Stimulated activated CD4-positive, alpha-beta T cell treated with anti-CD3 and anti-CD28 coated beads, Interleukin-4, amount 100 ng/mL, for 48 hours (primary cell): Measurements from ENCODE around the gene VIPAS39.

Experiments
- DNase-seq, 2 donors: peaks; one replicate each; pipeline ENCODE4 v3.0.0-alpha.2; 2020; ENCODE audit warnings: low read depth in 2 of 2

Gene VIPAS39

GRCh38 chr14:77457522-77458248 lies at the start of gene VIPAS39, which contains the start of gene AHSA1:
Gene VIPAS39 (minus strand): TSS chr14:77457601. CDS start chr14:77454102, 3,499 bp downstream.
Gene AHSA1 (plus strand): TSS chr14:77458093. CDS start chr14:77458190, 97 bp downstream.
- DNase-seq, result peak; percentile 82 to 91

- DNase-seq, result no peak
Observed at GRCh38 chr14:77505031-77505430, 47.6 kb upstream of the VIPAS39 start.

GRCh38 chr14:77503138-77503537 lies 45.7 kb upstream of the VIPAS39 start:
- DNase-seq, result no peak

GRCh38 chr14:77502109-77502782 lies 44.8 kb upstream of the VIPAS39 start:
- no peak for DNase-seq

- DNase-seq, result no peak
Observed at GRCh38 chr14:77498984-77499527, 41.7 kb upstream of the VIPAS39 start.

- DNase-seq, result peak; percentile 27 to 36
Observed at GRCh38 chr14:77498120-77498979, 40.9 kb upstream of the VIPAS39 start, which contains the start of gene ISM2. Gene ISM2 (minus strand): TSS chr14:77498816. CDS start chr14:77498793, 23 bp downstream.

GRCh38 chr14:77495334-77495733 lies 37.9 kb upstream of the VIPAS39 start:
- no peak for DNase-seq

- DNase-seq, result no peak
Observed at GRCh38 chr14:77491056-77491455, 33.7 kb upstream of the VIPAS39 start.

GRCh38 chr14:77490347-77490986 lies 33.1 kb upstream of the VIPAS39 start:
- no peak for DNase-seq

GRCh38 chr14:77489041-77489440 lies 31.6 kb upstream of the VIPAS39 start:
- DNase-seq, result no peak

GRCh38 chr14:77488558-77488957 lies 31.2 kb upstream of the VIPAS39 start:
- DNase-seq, result no peak

- no peak for DNase-seq
Observed at GRCh38 chr14:77485901-77486678, 28.7 kb upstream of the VIPAS39 start.

- no peak for DNase-seq
Observed at GRCh38 chr14:77485256-77485655, 27.9 kb upstream of the VIPAS39 start.

GRCh38 chr14:77482422-77482821 lies 25.0 kb upstream of the VIPAS39 start:
- no peak for DNase-seq

GRCh38 chr14:77478796-77479195 lies 21.4 kb upstream of the VIPAS39 start:
- no peak for DNase-seq

GRCh38 chr14:77478029-77478428 lies 20.6 kb upstream of the VIPAS39 start:
- DNase-seq, result no peak

- DNase-seq, result no peak
Observed at GRCh38 chr14:77475432-77476115, 18.2 kb upstream of the VIPAS39 start.

GRCh38 chr14:77474479-77475177 lies 17.2 kb upstream of the VIPAS39 start:
- no peak for DNase-seq

- DNase-seq, result no peak
Observed at GRCh38 chr14:77473921-77474320, 16.5 kb upstream of the VIPAS39 start.
